Vagina (tissue), 2 donors: Measurements from ENCODE around the gene KAZALD1. TPM values are rescaled to one million over a fixed set of nuclear protein-coding genes. Genes with fewer than 3 reads are reported as not detected.
A peak's percentile ranks its signal among the peaks of the same experiment; 100 is the strongest.

Source experiments
- DNase-seq, 2 donors: peaks; one replicate each; pipeline ENCODE4 v3.0.0-alpha.2; 2017; ENCODE audit errors: extremely low spot score in 2 of 2
- H3K27ac ChIP-seq: fragments of 200-600 bp; sonication (generic); one replicate; pipeline ENCODE4 v1.5.1; 2019
- H3K27me3 ChIP-seq: fragments of 200-600 bp; sonication (generic); one replicate; pipeline ENCODE4 v1.5.1; 2019
- H3K36me3 ChIP-seq, 2 donors: fragments of 200-600 bp; sonication (generic); one replicate each; pipeline ENCODE4 v1.5.1; 2017 to 2019
- H3K4me1 ChIP-seq: fragments of 200-600 bp; sonication (generic); one replicate; pipeline ENCODE4 v1.5.1; 2019
- H3K4me3 ChIP-seq, 2 donors: fragments of 200-600 bp; sonication (generic); 1 replicate in 1 of 2; 2 replicates in 1 of 2; pipeline ENCODE4 v1.5.1; 2016 to 2019
- H3K9me3 ChIP-seq: fragments of 200-600 bp; sonication (generic); one replicate; pipeline ENCODE4 v1.5.1; 2019
- POLR2A ChIP-seq, 2 donors: fragments of 450-650 bp; IDR thresholded peaks; one replicate each; pipeline ENCODE4 v1.6.1; 2017; ENCODE audit warnings: antibody characterized with exemption in 2 of 2, mild to moderate bottlenecking in 2 of 2, moderate library complexity in 2 of 2
- POLR2AphosphoS5 ChIP-seq, 2 donors: sonication (generic); formaldehyde crosslinking; IDR thresholded peaks; one replicate each; pipeline ENCODE4 v1.9.0; 2017; ENCODE audit warnings: antibody characterized with exemption in 2 of 2, mild to moderate bottlenecking in 2 of 2, low read depth in 1 of 2; ENCODE audit not compliant: insufficient read depth in 1 of 2
- intact Hi-C: fragments of 100-400 bp; cut with DNase I; formaldehyde crosslinking; loops from one replicate; pipeline ENCODE4 v1.15.1; 2023
- total RNA-seq: library from RNA; depleted of rRNA; stranded (reverse); fragments of >200 nt; gene quantifications from one replicate; pipeline ENCODE4 v1.2.3, GENCODE V29; 2016
- TF ChIP-seq, protein P1 (sequence below), 3 experiments: fragments of 450-650 bp in 2 of 3; fragments of 200-600 bp in 1 of 3; sonication (generic) in 1 of 3; IDR thresholded peaks; one replicate each; pipeline ENCODE4 v1.5.1; 2017 to 2019; ENCODE audit warnings: antibody characterized with exemption in 3 of 3, mild to moderate bottlenecking in 2 of 3, moderate library complexity in 2 of 3

KAZALD1 gene
- total RNA-seq, 1 donor from 2014 or later = 4.2 TPM

DNA sequence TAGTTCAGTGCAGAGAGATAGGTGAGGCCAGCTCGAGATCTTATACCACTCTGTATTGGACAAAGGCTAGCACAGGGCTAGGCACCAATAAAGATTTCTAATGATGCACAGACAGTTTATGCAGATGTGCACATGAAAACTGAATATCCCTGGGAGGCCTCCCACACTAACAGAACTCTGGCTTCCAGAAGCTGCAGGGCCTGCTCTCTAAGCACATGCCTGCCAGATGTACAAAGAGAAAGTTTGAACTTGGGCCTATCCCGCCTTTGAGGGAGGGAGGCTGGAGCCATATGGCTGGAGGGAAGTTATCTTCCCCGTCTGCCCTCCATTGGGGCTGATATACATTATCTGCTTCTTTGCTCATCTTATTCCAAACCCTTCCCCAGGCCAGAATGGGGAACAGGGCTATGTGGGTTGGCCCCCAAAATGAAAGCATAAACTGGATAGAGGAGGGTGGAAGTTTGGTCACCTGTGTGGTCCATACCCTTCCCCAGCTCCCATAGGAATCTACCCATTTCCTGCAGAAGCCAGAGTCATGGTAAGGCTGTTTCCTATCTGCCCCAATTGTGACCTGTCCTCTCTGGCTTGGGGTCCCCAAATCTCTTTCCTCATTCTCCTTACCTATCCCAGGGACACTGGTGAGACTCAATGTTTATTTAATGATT lies 3.8 kb downstream of the KAZALD1 start:
- no peaks in the 10 kb centered on the region for H3K27me3 ChIP-seq
- H3K36me3 ChIP-seq = no peaks in the 10 kb centered on the region
- DNase-seq = no peak
- intact Hi-C loops = no loop called here
- H3K27ac ChIP-seq = peak overlapping the region; percentile 58
- no peak for TF ChIP-seq POLR2A (IDR thresholded peaks at IDR 0.05)
- TF ChIP-seq POLR2AphosphoS5 (IDR thresholded peaks at IDR 0.05; ENCODE audit: insufficient read depth in 1 of 2, low read depth in 1 of 2) = no peak
- TF ChIP-seq, protein P1, sequence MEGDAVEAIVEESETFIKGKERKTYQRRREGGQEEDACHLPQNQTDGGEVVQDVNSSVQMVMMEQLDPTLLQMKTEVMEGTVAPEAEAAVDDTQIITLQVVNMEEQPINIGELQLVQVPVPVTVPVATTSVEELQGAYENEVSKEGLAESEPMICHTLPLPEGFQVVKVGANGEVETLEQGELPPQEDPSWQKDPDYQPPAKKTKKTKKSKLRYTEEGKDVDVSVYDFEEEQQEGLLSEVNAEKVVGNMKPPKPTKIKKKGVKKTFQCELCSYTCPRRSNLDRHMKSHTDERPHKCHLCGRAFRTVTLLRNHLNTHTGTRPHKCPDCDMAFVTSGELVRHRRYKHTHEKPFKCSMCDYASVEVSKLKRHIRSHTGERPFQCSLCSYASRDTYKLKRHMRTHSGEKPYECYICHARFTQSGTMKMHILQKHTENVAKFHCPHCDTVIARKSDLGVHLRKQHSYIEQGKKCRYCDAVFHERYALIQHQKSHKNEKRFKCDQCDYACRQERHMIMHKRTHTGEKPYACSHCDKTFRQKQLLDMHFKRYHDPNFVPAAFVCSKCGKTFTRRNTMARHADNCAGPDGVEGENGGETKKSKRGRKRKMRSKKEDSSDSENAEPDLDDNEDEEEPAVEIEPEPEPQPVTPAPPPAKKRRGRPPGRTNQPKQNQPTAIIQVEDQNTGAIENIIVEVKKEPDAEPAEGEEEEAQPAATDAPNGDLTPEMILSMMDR (IDR thresholded peaks at IDR 0.05) = no peak
- no peaks in the 10 kb centered on the region for H3K9me3 ChIP-seq
- H3K4me3 ChIP-seq = peak overlapping the region; percentile 47 to 55
- peaks cover 54% of the 10 kb centered on the region for H3K4me1 ChIP-seq

DNA sequence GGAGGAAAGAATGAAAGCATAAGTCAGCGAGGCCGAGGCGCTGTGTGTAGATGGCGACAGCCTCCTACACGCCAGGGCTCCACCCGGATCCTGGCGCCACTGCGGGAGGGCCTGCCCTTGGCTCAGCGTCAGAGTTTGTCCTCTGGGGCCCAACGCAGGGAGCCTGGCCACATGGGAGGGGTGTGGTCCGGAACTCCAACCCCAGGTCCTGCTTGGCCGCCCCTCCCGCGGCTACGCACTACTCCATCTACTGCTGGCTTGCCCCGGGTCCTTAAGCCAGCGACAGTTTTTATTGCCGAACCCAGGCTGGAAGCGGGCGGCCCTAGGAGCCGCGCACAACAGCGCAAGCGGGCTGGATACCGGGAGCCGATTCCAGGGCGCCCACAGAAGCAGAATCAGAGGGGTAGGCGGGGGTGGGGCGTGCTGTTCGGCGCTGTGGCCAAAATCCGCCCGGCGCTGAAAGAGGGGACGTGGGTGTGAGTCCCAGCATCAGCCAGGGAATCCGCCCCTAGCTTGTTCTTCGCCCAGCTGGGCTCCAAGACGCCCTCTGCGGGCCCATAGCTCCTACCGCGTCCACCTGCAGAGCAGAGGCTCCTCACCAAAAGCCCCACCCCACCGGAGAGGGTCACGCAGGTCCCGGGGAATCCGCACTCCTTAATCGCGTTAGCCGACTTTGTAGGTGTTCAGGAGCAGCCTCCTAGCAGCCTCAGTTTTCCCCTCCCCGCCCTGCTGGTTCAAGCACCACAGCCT lies 4.5 kb downstream of the KAZALD1 start:
- Histone ChIP-seq H3K4me3 (peak overlapping the region; percentile 47 to 55), H3K9me3 (no peaks in the 10 kb centered on the region), H3K27me3 (no peaks in the 10 kb centered on the region), H3K36me3 (no peaks in the 10 kb centered on the region), H3K4me1 (peaks cover 51% of the 10 kb centered on the region), H3K27ac (peak overlapping the region; percentile 58)
- intact Hi-C loops = no loop called here
- peak in 1 of 2 donors; percentile 39 for TF ChIP-seq POLR2AphosphoS5 (IDR thresholded peaks at IDR 0.05; ENCODE audit: insufficient read depth in 1 of 2, low read depth in 1 of 2)
- TF ChIP-seq, protein P1 (IDR thresholded peaks at IDR 0.05) = peak in 1 of 3 experiments; percentile 23
- no peak for TF ChIP-seq POLR2A (IDR thresholded peaks at IDR 0.05)
- DNase-seq = no peak

DNA sequence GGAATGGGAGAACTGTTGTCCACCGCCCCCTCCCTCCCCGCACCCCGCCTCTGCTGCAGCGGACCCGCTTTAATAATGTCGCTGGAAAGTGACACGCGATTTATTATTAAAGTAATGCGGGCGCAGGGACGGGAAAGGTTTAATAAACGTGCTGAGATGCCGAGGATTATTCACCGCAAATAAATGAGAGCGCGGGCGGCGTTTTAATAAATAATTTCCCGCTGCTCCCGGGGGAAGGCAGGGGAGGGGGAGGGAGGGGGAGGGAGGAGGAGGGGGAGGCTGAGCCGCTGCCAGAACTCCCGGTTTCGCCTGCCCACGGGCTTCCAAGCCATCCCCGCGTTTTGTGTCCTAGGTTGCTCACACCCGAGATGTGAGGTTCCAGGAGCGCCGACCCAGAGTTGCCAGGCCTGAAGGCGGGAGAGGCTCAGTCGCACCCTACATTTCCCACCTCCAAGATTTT lies 5.1 kb downstream of the KAZALD1 start:
- Histone ChIP-seq H3K4me3 (peak overlapping the region; percentile 47 to 55), H3K9me3 (no peaks in the 10 kb centered on the region), H3K36me3 (no peaks in the 10 kb centered on the region), H3K27me3 (no peaks in the 10 kb centered on the region), H3K4me1 (peaks cover 45% of the 10 kb centered on the region), H3K27ac (peak overlapping the region; percentile 58)
- intact Hi-C loops = no loop called here
- no peak for TF ChIP-seq POLR2AphosphoS5 (IDR thresholded peaks at IDR 0.05; ENCODE audit: insufficient read depth in 1 of 2, low read depth in 1 of 2)
- no peak for TF ChIP-seq POLR2A (IDR thresholded peaks at IDR 0.05)
- TF ChIP-seq, protein P1 (IDR thresholded peaks at IDR 0.05) = no peak
- DNase-seq = no peak

DNA sequence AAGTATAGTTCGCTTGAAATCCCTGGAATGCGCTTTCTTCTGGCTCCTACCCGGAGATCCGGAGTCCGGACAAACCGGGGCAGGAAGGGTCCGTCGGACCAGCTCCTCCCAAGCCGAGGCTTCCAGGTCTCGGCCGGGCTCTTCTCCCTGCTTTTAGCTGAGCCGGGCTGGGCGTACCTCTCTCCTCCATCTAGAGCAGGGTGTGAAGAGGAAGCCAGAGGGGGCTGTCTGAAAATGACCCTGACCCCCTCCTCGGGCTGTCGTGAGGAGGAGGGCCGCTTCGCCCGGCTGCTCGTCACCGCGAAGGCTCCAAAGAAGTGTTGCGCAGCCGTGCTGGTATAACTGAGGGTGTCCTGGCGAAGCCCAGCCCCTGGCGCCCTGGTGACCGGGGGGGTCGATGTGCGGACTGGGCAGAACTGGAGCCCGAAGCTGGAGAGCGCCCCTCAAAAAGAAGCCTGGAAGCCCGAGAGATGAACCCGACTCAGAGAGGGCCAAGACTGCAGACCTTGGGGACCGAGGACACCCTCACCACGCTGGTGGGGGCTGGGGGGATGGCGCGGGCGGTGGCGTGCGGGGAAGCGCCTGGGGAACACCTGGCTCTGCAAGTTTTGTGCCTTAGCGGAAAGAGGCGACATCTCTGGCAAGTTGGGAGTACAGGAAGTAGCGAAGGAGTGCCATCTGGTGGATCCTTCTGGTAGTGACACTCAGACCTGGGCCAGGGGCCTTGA lies 5.7 kb downstream of the KAZALD1 start:
- intact Hi-C loops = no loop called here
- Histone ChIP-seq H3K4me3 (peak overlapping the region; percentile 47 to 55), H3K9me3 (no peaks in the 10 kb centered on the region), H3K36me3 (no peaks in the 10 kb centered on the region), H3K27ac (peak overlapping the region; percentile 58), H3K4me1 (peaks cover 39% of the 10 kb centered on the region), H3K27me3 (no peaks in the 10 kb centered on the region)
- DNase-seq = no peak
- TF ChIP-seq, protein P1 (IDR thresholded peaks at IDR 0.05) = peak; percentile 89 to 91 (median 89)
- peak in 1 of 2 donors; percentile 65 for TF ChIP-seq POLR2AphosphoS5 (IDR thresholded peaks at IDR 0.05; ENCODE audit: insufficient read depth in 1 of 2, low read depth in 1 of 2)
- no peak for TF ChIP-seq POLR2A (IDR thresholded peaks at IDR 0.05)
